SIG-M5 treated with dmso at 0.1 percent for 504 hours (cell line): ENCODE measurements around the gene VSIR.

Experiments
- DNase-seq: peaks from one replicate; lab custom pipeline; 2025; ENCODE audit not compliant: unreplicated experiment; lab: John Stamatoyannopoulos, UW

VSIR gene

GRCh38 chr10:71783917-71784678 is 10.8 kb upstream of the VSIR start:
- no peak for DNase-seq

GRCh38 chr10:71782917-71783490 is 9.7 kb upstream of the VSIR start:
- DNase-seq = no peak

GRCh38 chr10:71782221-71782916 is 9.0 kb upstream of the VSIR start:
- no peak for DNase-seq

DNA sequence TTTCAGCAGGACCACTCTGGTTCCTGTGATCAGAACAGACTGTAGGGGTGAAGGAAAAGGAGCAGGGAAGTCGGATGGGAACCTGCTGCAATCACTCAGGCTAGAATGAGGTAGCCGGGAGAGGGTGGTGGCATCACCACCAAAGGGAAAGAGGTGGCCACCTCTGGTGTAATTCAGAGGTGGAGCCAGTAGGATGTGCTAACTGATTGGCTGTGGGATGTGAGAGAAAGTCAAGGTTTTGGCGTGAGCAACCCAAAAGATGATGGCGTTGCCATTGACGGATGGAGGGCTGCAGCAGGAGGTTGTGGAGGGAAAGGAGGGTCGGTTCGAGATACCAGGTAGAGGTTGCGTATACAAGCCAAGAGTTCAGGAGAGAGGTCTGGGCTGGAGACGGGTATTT is 7.4 kb upstream of the VSIR start:
- DNase-seq = no peak

- no peak for DNase-seq
Measured at GRCh38 chr10:71780156-71780555, 6.8 kb upstream of the VSIR start.

DNA sequence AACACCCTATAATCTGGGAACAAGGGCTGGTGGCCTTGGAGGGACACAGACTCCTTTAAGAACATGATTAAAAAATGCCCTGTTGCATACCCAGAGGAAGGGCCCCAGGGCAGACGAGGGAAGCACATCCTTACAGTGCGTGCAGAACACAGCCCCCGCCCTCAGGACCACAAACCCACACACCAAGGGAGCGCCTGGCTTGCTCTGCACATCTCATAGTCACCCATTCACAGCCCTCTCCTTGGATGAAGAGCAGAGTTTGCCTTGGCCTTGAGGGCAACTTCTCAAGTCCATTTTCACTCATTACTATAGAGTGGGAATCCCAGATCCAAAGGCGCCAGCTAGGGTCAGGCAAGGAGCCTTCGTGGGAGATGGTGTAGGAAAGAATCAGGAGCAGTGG is 6.3 kb upstream of the VSIR start:
- DNase-seq = no peak

DNA sequence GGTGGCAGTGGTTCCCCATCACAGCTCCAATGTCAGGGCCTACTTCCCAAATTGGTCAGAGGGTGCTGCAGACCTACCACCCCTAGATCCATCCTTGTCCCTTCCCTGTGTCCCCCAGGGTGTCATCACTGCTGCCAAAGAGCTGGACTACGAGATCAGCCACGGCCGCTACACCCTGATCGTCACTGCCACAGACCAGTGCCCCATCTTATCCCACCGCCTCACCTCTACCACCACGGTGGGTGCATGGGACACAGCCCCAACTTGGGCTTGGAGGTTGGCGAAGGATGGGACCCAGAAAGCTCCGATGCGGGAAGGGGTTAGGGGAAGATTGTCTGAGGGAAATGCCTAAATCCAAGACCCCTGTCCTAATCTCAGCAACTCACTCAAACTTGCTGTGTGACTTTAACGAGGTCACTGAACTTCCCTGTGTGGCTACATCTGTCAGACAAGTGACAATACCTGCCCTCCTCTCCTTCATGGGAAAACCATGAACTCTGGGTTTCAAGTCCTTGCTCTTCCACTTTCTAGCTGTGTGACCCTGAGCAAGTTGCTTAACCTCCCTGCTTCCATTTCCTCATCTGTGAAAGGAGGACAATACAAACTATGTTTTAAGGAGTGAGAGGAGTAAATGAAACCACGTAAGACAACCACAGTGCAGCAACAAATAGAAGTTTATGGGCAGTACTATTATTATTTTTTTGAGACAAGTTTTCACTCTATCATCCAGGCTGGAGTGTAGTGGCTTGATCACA is 4.9 kb upstream of the VSIR start:
- DNase-seq = no peak

GRCh38 chr10:71777213-71777985 is 4.1 kb upstream of the VSIR start:
- no peak for DNase-seq

DNA sequence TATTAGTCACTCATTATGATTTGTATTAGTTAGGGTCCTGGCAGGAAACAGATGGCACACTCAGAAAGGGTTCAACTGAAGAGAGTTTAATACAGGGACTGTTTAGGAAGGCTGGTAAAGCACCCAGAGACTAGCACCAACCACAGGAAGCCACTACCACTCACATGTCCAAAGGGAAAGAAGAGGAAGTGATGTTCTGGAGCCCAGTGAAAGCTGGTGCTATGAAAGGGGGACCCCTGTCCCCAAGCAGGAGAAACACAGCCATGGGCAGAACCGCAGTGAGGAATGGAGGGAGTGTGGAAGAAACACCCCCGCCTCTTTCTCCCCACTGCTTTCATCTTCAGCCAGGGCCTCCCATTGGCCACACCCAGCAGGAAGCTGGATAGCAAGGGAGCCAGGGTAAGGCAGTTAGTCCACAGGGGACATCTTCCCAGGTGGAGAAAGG is 3.2 kb upstream of the VSIR start:
- DNase-seq = peak; percentile 73

DNA sequence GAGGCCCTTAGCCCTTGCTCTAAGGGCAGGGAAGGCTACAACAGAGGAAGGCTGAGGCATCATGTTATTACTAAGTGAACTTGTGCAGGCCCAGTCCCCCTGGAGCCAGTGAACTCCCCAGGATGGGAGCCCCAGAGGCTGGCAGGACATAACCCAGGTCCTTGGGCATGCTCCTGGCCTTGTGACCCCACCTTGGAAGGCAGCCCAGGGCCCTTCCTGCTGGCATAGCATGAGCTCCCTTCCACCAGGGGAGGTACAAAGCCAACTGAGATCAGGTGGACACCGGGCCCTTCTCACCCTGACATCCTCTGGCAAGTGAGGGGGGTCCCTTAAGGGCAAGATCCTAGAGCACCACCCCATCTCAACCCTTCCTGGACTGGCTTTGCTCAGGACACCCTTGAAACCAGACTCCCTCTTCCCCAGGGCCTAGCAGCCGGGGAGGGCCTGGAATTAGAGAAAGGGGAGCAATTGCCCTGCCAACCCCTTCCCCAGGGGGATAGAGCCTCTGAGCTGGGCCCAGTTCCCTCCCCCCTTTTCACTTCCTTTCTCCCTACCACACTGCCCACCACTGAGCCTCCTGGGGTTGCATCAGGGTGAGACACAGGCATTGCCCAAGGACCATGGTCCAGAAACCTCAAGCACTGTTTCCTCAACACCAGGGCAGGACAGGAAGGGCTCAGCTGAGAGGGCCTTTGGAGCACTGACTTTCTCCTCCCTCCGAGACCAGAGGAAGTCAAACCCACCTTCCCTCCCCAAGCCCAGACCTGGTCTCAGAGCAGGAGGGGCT is 1.8 kb upstream of the VSIR start:
- DNase-seq = peak; percentile 86

- no peak for DNase-seq
Measured at GRCh38 chr10:71772832-71773220, 494 bp downstream of the VSIR start.

DNA sequence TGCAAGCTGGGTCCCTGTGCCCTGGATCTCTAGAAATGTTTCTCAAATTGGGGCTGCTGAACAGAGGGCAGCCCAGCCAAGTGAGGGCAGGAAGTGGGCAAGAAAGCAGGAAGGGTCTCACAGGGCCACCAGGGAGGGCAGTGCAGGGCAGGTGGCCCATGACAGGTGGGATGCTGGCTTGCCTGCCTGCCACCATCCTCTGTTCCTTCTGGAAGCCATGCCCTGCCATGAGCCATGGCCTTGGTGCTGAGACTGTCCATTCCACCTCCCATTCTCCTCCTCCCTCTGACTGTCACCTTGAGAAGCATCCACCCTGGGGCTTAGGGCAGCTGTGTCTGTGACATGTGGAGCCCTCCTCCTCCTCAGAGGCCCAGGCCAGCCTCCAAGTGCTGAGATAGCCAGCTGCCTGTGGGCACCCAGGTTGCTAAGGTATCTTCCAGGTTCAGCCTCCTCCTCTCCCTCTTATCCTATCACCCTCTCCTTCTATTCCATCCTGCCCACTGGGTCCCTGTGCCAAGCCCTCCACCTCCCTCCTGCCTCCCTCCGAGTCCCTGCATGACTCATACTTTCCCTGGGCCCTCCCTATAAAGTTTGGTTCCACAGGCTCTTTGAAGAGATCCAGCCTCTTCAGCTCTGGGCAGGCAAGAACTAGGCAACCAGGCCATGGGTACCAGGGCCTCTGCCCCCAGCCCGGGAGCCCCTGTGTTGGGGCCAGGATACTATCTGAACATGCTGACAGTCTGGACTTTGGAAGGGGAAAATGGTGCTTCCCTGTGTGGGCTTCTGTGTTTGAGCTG is 1.3 kb downstream of the VSIR start:
- DNase-seq = peak; percentile 55

GRCh38 chr10:71771204-71771603 is 2.1 kb downstream of the VSIR start:
- DNase-seq = no peak

GRCh38 chr10:71770789-71771188 is 2.5 kb downstream of the VSIR start:
- no peak for DNase-seq

- no peak for DNase-seq
Measured at GRCh38 chr10:71770255-71770654, 3.1 kb downstream of the VSIR start.

DNA sequence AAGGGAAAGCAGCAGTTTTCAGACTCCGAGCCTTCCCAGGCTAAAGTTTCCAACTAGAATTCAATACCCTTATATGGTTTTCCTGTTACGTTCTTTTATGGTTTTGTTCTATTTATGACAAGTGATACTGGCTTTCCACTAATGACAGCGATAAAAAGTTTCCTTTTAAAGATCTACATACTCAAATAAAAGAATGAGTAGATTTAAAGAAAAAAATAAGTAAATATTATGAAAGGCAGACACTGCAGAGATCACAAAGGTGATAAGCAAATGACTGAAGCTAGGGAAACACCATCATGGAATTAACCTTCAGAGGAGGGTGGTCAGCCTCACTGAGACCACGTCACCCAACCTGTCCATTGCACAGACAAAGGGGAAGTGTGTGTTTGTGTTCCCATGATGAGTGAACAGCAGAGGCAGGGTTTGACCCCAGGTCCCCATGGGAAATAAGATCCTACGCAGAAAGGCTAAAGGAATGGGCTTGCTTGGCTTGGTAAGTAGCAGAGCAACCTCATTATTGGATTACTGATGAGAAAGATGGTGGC is 4.0 kb downstream of the VSIR start:
- DNase-seq = no peak

- DNase-seq = no peak
Measured at GRCh38 chr10:71767420-71768035, 5.8 kb downstream of the VSIR start.

- DNase-seq = peak; percentile 20
Measured at GRCh38 chr10:71766717-71767419, 6.5 kb downstream of the VSIR start.
